Muscle layer of colon (tissue), 2 donors: ENCODE results near the gene CRP.

Experiments used
- H3K27ac ChIP-seq: one replicate; pipeline ENCODE4 v1.7.0; 2013; ENCODE audit warnings: low read depth, mild to moderate bottlenecking, low read length, moderate library complexity
- H3K27me3 ChIP-seq, 2 donors: one replicate each; pipeline ENCODE4 v1.7.0; 2013; ENCODE audit warnings: low read length in 2 of 2, mild to moderate bottlenecking in 2 of 2; ENCODE audit not compliant: insufficient read depth in 2 of 2, control insufficient read depth in 1 of 2
- H3K36me3 ChIP-seq: one replicate; pipeline ENCODE4 v1.7.0; 2013; ENCODE audit warnings: mild to moderate bottlenecking, low read length; ENCODE audit not compliant: insufficient read depth
- H3K4me1 ChIP-seq: one replicate; pipeline ENCODE4 v1.7.0; 2013; ENCODE audit warnings: mild to moderate bottlenecking, low read length; ENCODE audit not compliant: insufficient read depth
- H3K4me3 ChIP-seq, 2 donors: one replicate each; pipeline ENCODE4 v1.7.0; 2013; ENCODE audit warnings: low read length in 2 of 2, low read depth in 1 of 2, mild to moderate bottlenecking in 1 of 2, moderate library complexity in 1 of 2
- H3K9ac ChIP-seq: one replicate; pipeline ENCODE4 v1.7.0; 2013; ENCODE audit warnings: low read length
- H3K9me3 ChIP-seq: one replicate; pipeline ENCODE4 v1.7.0; 2013; ENCODE audit warnings: mild to moderate bottlenecking, low read length
- donor health status: abdominal sarcoma.
- donor health status: Adenocarcinoma of cecum.

CRP gene, protein sequence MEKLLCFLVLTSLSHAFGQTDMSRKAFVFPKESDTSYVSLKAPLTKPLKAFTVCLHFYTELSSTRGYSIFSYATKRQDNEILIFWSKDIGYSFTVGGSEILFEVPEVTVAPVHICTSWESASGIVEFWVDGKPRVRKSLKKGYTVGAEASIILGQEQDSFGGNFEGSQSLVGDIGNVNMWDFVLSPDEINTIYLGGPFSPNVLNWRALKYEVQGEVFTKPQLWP

DNA sequence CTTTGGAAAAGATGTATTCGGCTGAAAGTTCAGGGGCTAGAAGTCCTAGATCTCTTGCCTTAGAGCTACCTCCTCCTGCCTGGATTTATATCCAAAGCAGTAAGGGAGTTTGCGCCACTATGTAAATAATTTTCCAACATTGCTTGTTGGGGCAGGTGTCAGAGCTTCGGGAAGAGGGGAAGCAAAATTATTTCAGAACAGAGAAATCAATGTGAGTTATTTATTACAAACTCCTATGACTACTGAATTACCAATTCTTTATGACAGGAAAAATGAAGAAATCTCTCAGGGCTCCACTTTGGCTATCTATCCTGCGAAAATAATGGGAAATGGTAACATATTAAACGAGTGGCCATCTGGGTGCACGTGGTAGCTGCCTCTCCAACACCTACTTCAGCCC is at the start of gene CRP:
Gene CRP (minus strand): TSS at position 61 of the 400 bp plus-strand sequence. CDS start 104 bp downstream, outside the sequence.
- Histone ChIP-seq H3K4me1 (peaks cover 10% of the 10 kb centered on the region), H3K4me3 (no peak within 1 kb of the TSS), H3K27ac (no peak within 1 kb of the TSS), H3K27me3 (no peaks in the 10 kb centered on the region), H3K36me3 (no peaks in the 10 kb centered on the region), H3K9ac (no peak within 1 kb of the TSS), H3K9me3 (no peaks in the 10 kb centered on the region)

DNA sequence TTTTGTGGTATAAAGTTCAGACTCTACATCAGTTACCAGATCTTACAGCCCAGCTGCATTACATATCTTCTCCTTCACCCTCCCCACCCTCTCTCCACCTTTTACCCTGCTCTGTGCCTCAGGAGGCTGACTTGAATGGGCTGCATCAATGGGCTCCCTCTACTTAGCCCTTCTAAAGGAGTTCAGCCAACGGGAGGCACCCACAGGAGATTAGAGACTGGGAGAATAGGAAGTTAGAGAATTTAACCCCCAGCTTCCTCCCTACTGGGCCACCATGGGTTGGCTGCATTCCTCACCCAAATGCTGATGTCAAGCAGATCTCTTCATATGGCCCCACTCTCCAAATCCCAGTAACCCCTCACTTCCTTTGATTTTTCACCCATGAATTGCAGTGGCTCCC is 49.3 kb upstream of the CRP start:
- H3K4me1 ChIP-seq, result no peaks in the 10 kb centered on the region

DNA sequence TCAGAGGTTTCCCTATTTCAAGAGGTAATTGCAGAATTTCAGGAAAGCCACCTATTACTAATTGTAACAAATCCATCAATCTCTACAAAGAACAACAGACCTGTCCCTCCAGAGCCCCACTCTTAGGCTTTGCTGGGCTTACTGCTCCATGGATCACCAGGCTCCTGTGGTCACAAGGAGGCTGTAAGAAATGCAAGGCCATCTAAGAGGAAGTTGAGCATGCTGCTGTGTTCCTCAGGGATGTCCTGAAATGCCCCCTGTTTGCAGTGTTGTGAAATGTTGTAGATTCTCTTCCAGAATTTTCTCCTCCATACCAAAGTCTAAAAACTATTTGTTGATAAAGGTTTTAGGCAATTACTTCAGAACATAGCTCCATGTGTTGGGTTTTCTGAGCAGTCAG is 42.0 kb upstream of the CRP start:
- Histone ChIP-seq H3K9me3 (no peaks in the 10 kb centered on the region), H3K4me1 (no peaks in the 10 kb centered on the region), H3K9ac (no peak overlapping the region), H3K27ac (no peak overlapping the region), H3K36me3 (no peaks in the 10 kb centered on the region), H3K27me3 (no peaks in the 10 kb centered on the region), H3K4me3 (no peak overlapping the region)

More for the DNA sequence above, 49.3 kb upstream of the CRP start:
- Histone ChIP-seq H3K9ac (no peak overlapping the region), H3K27ac (no peak overlapping the region), H3K9me3 (no peaks in the 10 kb centered on the region), H3K36me3 (no peaks in the 10 kb centered on the region), H3K4me3 (no peak overlapping the region), H3K27me3 (no peaks in the 10 kb centered on the region)

DNA sequence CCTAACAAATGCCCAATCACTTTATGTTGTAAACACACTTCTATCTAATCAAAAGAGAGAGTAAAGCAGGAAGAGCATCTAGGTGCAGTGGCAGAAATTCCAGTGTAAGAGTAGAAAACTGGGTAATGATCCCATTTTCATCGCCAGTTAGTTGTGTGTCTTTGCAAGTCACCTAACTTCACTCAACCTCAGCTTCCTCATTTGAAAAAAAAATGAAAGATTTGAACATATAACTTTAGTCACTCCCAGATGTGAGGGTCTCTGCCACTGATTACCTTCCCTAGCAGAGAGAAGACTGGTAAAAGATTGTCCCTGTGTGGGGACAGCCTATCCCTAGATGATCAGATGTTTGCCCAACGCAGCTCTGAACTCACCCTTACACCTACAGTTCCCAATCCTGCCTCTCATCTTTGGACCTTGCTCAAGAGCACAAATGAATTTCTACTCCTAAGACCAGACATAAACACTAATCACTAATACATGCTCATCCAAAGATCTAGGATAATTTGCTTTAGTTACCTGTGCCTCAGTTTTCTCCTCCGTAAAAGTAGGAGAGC is 41.1 kb upstream of the CRP start:
- Histone ChIP-seq H3K36me3 (no peaks in the 10 kb centered on the region), H3K4me3 (no peak overlapping the region), H3K27ac (no peak overlapping the region), H3K4me1 (no peaks in the 10 kb centered on the region), H3K27me3 (no peaks in the 10 kb centered on the region), H3K9me3 (no peaks in the 10 kb centered on the region), H3K9ac (no peak overlapping the region)

DNA sequence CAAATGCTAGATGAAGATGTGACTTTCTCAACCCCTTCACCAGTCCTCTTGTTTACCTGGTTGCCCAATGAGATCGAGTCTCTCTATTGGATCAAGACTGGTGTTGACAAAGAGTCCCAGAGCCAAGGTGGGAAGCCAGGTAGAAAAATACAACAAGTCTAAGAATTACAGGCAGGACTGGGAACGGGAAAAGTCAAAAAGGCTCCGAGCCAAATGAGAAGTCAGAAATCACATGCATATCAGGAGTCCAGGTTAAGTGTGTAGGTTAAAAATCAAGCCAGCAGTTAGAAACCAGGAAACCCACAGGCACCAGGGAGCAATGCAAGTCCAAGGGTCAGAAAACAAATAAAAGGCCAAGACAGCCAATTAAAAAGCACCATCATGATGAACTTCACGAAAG is 39.0 kb upstream of the CRP start:
- Histone ChIP-seq H3K9ac (no peak overlapping the region), H3K4me3 (no peak overlapping the region), H3K27me3 (no peaks in the 10 kb centered on the region), H3K4me1 (no peaks in the 10 kb centered on the region), H3K9me3 (no peaks in the 10 kb centered on the region), H3K36me3 (no peaks in the 10 kb centered on the region), H3K27ac (no peak overlapping the region)

DNA sequence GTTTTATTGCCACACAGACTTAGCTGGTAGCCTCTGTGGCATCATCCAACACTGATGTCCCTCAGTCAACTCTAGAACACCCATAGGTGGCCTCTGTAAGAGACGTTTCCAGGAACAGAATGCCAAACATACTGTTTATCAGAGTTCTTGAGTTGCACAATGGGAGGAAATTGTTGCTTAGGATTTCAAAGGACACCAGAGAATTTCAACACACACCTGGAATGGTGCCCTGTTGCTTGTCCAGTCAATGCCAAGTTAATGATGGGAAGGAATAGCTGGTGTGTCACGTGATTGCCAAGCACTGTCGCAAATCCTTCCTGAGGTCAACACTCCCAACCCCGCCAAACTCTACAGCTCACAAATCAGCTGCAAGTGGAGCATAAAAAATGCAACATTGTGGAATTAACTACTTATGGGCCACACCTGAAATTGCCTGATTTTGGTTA is 37.8 kb upstream of the CRP start:
- no peaks in the 10 kb centered on the region for H3K4me1 ChIP-seq

DNA sequence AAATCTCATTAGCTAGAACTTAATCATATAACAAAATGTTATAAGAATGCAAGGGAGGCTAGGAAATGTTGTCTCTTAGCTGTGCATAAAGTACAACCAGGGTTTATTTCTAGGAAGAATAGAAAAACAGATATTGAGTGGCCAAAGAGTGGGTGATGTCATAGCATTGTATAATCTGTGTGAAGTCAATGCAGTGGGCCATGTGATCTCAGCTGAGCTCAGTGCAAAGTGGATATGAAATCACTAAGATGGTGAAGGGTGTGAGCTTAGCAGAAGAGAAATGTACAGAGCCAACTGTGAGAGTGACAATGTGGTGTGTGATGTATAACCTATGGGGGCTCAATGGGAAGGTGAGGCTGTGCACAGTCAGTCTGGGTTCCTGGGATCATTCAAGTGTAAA is 36.6 kb upstream of the CRP start:
- no peak overlapping the region for H3K4me3 ChIP-seq
- H3K4me1 ChIP-seq, result no peaks in the 10 kb centered on the region
- H3K27ac ChIP-seq, result no peak overlapping the region
- no peaks in the 10 kb centered on the region for H3K27me3 ChIP-seq
- H3K36me3 ChIP-seq, result no peaks in the 10 kb centered on the region
- no peaks in the 10 kb centered on the region for H3K9me3 ChIP-seq
- H3K9ac ChIP-seq, result no peak overlapping the region

More for the DNA sequence above, 37.8 kb upstream of the CRP start:
- H3K36me3 ChIP-seq, result no peaks in the 10 kb centered on the region
- no peak overlapping the region for H3K4me3 ChIP-seq
- no peaks in the 10 kb centered on the region for H3K9me3 ChIP-seq
- H3K27ac ChIP-seq, result no peak overlapping the region
- H3K9ac ChIP-seq, result no peak overlapping the region
- H3K27me3 ChIP-seq, result no peaks in the 10 kb centered on the region

DNA sequence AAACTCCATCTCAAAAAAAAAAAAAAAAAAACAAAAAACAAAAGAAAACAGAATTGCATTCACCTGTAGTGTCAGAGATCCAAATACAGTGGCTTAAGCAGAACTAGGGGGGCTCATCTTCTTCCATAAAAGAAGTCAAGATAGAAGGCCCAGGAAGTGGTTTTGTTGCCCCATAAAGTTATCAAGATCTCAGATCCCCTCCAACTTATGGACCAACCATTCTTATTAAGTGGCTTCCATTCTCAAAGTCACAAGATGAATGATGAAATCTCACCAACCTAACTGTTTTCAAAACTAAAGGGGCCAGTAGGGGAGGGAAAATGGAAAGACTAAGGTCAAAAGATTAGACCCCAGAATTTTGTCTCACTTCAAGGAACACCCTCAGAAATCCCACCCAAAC is 36.2 kb upstream of the CRP start:
- H3K27ac ChIP-seq, result no peak overlapping the region
- H3K9me3 ChIP-seq, result no peaks in the 10 kb centered on the region

DNA sequence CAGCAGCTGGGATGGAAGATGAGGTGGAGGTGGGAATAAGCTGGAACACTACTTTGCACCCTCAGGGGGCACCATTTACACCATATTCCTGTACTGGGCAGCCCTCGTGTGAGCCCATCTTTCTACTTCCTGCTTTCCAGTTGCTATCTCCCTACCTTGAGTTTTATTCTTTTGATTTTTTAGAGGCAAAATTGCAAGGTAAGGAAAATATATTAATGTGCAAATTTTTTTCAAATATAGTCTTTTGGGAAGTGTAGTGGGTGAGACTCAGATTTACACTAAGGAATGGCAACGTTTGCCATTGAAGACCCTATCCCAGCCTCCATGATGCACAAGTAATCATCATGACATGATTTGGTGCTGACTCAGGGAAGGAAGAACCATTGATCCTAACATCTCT is 35.2 kb upstream of the CRP start:
- no peak overlapping the region for H3K27ac ChIP-seq
- H3K27me3 ChIP-seq, result no peaks in the 10 kb centered on the region
- no peak overlapping the region for H3K4me3 ChIP-seq
- H3K9ac ChIP-seq, result no peak overlapping the region
- no peaks in the 10 kb centered on the region for H3K36me3 ChIP-seq
- H3K4me1 ChIP-seq, result no peaks in the 10 kb centered on the region
- no peaks in the 10 kb centered on the region for H3K9me3 ChIP-seq

More for the DNA sequence above, 36.2 kb upstream of the CRP start:
- Histone ChIP-seq H3K27me3 (no peaks in the 10 kb centered on the region), H3K9ac (no peak overlapping the region), H3K4me3 (no peak overlapping the region), H3K4me1 (no peaks in the 10 kb centered on the region), H3K36me3 (no peaks in the 10 kb centered on the region)

DNA sequence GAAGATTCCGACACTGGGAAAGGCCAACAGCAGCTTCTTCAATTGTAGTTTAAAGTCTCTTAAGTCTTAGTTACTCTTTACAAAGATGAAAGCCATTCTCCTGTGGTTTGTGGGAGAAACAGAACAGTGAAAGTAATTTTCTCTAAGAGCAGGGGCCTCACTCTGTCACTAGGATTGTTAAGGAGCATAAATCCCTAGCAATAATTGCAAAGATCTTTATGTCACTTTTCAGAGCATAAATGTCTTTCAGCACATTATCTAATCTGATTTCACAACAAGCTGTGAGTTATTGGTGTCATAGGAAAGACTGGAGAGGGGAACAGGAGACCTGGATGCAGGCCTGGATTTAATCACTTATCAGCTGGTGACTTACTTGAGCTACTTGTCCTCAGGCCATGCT is 34.0 kb upstream of the CRP start:
- H3K36me3 ChIP-seq, result no peaks in the 10 kb centered on the region
- no peaks in the 10 kb centered on the region for H3K4me1 ChIP-seq
- no peak overlapping the region for H3K4me3 ChIP-seq
- no peaks in the 10 kb centered on the region for H3K9me3 ChIP-seq
- H3K27me3 ChIP-seq, result no peaks in the 10 kb centered on the region
- H3K9ac ChIP-seq, result no peak overlapping the region
- no peak overlapping the region for H3K27ac ChIP-seq

DNA sequence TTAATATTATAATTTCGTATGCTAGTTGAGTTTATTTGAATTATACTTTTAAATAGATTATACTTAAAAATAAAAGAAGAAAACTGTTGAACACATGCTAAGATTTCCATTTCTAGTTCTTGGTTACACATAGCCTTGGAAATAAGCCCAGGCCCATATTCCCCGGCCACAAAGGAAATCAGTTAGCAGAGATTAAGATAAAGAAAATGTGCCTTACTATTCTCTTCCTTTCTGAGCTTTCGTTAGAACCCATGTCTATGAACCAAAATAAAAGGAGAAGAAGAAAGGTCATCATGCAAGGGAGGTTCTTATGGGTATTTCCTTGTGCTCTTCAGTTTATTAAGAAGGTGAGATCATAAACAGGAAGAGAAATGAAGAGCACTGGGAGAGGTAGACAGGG is 32.3 kb upstream of the CRP start:
- Histone ChIP-seq H3K4me1 (no peaks in the 10 kb centered on the region), H3K27me3 (no peaks in the 10 kb centered on the region), H3K36me3 (no peaks in the 10 kb centered on the region), H3K4me3 (no peak overlapping the region), H3K27ac (no peak overlapping the region), H3K9ac (no peak overlapping the region), H3K9me3 (no peaks in the 10 kb centered on the region)
